Right lobe of liver (tissue), 4 donors: ENCODE measurements around the gene QRICH2.

Source experiments
- CTCF ChIP-seq, 4 donors: fragments of 200-600 bp in 3 of 4; fragments of 450-650 bp in 1 of 4; IDR thresholded peaks; one replicate each; pipeline versions ENCODE4 v1.5.1 to v1.8.0; 2016 to 2022; ENCODE audit warnings: antibody characterized with exemption in 4 of 4, mild to moderate bottlenecking in 2 of 4
- POLR2A ChIP-seq: fragments of 450-650 bp; IDR thresholded peaks from one replicate; pipeline ENCODE4 v1.6.1; 2017; ENCODE audit warnings: antibody characterized with exemption, mild to moderate bottlenecking
- donor health status: DM: no; HTN: no; CAD: no.
- donor health status: DM: no; HTN: no; CAD: no.
- donor health status: DM: no; HTN: yes; CAD: no.

DNA sequence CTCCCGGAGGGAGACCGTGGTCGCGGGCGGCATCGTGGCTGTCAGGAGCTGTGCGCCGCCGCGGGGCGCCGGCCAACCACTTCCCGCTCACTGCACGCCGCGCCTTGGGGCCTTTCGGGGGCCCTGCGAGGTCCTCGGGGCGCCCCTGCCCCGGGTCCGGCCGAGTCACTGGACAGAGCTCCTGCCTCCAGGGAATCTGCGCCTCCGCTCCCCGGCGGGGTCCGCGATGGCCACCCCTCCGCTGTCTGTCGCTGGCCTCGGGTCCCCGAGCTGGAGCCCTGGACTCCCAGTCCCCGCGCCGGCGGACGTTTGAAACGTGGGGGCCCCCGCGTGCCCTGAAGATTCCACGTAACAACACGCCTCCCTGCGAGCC is at the start of gene QRICH2:
- no peak for TF ChIP-seq CTCF (IDR thresholded peaks at IDR 0.05)
- TF ChIP-seq POLR2A = no peak
